ENCODE data around the gene TMA7B.
"Not testable (repeated sequence)": the region's sequence is repeated elsewhere in the genome, so short reads cannot be mapped to it uniquely, and the experiment has no call there.

TMA7B gene

DNA sequence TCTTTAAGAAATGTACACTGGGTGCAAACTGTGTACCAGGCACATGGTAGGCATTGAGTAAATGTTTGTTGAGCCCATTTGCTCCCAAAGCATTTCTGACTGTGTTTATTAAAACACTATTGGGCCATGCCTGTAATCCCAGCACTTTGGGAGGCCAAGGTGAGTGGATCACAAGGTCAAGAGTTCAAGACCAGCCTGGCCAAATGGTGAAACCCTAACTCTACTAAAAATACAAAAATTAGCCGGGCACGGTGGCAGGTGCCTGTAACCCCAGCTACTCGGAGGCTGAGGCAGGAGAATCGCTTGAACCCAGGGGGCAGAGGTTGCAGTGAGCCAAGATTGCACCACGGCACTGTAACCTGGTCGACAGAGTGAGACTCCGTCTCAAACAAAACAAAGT is 32.7 kb downstream of the TMA7B start:
- not testable (repeated sequence) for H3K9me3 Mint-ChIP-seq; H3K27ac Mint-ChIP-seq; H3K4me1 Mint-ChIP-seq (ENCODE audit: low read depth); H3K4me3 Mint-ChIP-seq; DNase-seq; H3K36me3 Mint-ChIP-seq (ENCODE audit: low read depth)
- H3K27me3 Mint-ChIP-seq = peaks cover 34% of the 10 kb centered on the region

DNA sequence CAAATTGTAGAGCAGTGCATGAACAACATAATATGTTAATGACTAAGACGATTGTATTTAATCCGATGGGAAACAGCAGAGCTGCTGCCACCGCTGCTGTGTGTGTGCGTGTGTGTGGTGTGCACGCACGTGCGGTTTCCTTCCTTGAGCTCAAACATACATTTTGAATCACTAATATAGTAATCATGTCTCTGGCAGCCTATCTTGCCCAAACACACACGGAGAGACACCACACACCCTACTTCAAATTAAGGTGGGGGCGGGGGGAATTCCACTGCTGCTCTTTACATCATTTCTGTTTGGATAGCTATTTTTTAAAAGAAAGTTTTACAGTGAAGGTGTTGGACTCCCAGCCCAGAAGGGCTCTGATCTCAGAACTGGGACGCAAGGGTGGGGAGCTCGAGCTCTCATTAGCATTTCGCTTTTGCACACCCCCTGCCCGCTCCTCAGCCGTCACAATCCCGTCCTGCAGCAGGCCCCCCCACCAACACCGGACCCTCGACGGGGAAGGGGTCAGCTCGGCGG is 33.9 kb downstream of the TMA7B start:
- H3K36me3 Mint-ChIP-seq (ENCODE audit: low read depth) = no peaks in the 10 kb centered on the region
- peaks cover 34% of the 10 kb centered on the region for H3K27me3 Mint-ChIP-seq
- peaks cover 8% of the 10 kb centered on the region for H3K4me1 Mint-ChIP-seq (ENCODE audit: low read depth)
- H3K4me3 Mint-ChIP-seq = peak overlapping the region; percentile 55
- H3K27ac Mint-ChIP-seq = peak overlapping the region; percentile 82
- H3K9me3 Mint-ChIP-seq = no peaks in the 10 kb centered on the region
- peak; percentile 59 for DNase-seq

DNA sequence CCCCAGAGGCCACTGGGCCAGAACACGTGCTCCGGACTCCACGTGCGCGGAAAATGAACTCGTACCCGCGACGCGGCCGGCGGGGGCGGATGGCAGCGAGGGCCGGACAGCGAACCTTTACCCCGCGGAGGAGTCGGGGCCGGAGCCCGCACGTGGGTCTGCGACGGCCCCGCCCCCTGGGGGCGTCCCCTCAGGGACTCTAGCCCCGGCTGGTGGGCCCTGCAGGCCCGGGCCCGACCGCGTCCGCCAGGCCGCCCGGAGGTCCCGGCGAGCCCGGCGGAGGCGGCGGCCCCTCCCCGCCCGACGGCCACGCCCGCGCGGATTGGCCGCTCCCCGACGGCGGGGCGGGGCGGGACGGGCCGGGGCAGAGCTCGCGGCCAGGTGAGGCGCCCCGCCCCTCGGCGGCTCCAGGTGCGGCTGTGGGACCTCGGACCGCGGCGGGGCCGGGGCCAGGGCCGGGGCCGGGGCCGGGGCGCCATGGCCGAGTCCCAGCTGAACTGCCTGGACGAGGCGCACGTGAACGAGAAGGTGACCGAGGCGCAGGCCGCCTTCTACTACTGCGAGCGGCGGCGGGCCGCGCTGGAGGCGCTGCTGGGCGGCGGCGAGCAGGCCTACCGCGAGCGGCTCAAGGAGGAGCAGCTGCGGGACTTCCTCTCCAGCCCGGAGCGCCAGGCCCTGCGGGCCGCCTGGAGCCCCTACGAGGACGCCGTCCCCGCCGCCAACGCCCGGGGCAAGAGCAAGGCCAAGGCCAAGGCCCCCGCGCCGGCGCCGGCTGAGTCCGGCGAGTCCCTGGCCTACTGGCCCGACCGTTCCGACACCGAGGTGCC is 34.6 kb downstream of the TMA7B start, which contains the start of gene FAM83F:
FAM83F (plus strand) TSS at position 389 of the 827 bp plus-strand sequence; CDS start at position 478, 89 bp downstream.
- H3K4me1 Mint-ChIP-seq (ENCODE audit: low read depth) = peaks cover 8% of the 10 kb centered on the region
- H3K4me3 Mint-ChIP-seq = peak within 1 kb of the TSS; percentile 55
- DNase-seq = peak; percentile 65
- H3K9me3 Mint-ChIP-seq = no peaks in the 10 kb centered on the region
- peak within 1 kb of the TSS; percentile 82 for H3K27ac Mint-ChIP-seq
- H3K36me3 Mint-ChIP-seq (ENCODE audit: low read depth) = no peaks in the 10 kb centered on the region
- H3K27me3 Mint-ChIP-seq = peaks cover 33% of the 10 kb centered on the region

DNA sequence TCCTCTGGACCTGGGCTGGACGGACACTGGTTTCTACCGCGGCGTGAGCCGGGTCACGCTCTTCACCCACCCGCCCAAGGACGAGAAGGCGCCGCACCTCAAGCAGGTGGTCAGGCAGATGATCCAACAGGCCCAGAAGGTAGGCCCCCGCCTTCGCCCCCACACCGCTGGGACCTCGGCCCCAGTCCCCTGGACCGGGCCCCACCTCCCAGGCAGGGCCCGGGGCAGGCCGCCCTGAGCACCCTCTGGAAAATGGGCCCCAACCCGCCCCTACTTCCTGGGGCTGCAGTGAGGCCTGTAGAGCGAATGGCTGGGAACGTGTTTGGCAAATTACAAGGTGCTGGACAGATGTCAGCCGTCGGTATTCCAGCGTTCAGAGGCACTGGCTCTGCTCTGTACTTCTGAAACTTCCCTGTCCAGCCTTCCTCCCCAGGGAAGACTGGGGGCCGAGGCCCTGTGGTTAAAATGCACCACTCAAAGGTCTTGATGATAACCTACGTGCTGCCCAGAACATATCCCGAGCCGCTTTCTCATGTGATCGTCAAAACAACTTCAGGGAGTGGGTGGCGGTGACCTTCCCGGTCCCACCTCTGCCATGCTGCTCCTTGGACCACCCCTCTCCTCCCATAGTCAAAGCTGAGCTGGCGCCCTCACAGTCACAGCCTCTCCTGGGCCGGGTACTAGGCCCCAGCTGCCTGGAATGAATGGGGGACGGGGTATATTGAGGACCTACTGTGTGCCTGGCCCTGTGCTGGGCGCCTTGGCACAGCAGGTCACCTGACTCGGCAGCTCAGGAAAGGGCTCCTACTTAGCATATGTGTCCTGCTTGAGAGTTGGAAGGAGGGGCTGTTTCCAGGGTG is 35.4 kb downstream of the TMA7B start:
- Mint-ChIP-seq H3K27me3 (peaks cover 33% of the 10 kb centered on the region), H3K4me1 (ENCODE audit: low read depth) (peaks cover 8% of the 10 kb centered on the region), H3K36me3 (ENCODE audit: low read depth) (no peaks in the 10 kb centered on the region), H3K27ac (no peak overlapping the region), H3K9me3 (no peaks in the 10 kb centered on the region), H3K4me3 (peak overlapping the region; percentile 17)
- DNase-seq = no peak

DNA sequence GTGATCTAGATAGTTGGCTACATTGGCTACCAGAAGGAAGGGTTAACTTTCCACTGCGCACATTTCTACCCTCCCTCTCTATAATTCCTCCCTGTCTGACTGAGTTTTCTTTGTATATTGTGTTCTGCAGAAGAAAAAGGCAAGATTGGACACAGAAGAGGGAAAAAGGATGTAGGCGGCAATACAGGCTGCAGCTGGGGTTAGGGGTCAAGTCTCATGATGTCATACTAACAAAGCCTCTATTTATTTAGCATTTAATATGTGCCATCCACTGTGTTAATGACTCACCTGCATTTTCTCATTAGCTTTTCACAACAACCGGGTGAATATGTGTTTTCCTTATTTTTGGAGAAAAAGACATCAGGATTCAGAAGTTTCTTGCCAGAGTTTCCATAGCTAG is 36.5 kb downstream of the TMA7B start:
- Mint-ChIP-seq H3K36me3 (ENCODE audit: low read depth) (no peaks in the 10 kb centered on the region), H3K4me1 (ENCODE audit: low read depth) (peaks cover 8% of the 10 kb centered on the region), H3K4me3 (no peak overlapping the region), H3K9me3 (no peaks in the 10 kb centered on the region), H3K27me3 (peaks cover 33% of the 10 kb centered on the region), H3K27ac (no peak overlapping the region)
- no peak for DNase-seq

DNA sequence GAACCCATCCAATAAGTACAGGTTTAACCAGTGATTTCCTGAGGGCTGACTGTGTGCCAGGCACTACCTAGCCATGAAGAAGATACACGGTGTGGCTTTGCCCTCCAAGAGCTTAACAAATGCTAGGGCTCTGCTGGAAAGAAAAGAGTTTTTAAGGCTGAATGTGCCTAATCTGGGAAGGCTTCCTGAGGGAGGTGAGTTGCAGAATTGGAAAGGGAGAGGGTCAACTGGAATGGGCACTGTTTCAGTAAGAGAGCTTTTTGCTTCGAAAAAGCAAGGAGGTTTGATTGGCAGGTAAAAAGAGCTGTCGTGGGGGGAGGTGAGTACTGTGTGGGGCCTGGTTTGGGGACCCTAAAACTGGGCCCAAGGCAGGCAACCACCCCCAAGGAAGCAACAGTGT is 37.2 kb downstream of the TMA7B start:
- H3K27me3 Mint-ChIP-seq = peaks cover 33% of the 10 kb centered on the region
- peaks cover 8% of the 10 kb centered on the region for H3K4me1 Mint-ChIP-seq (ENCODE audit: low read depth)
- H3K4me3 Mint-ChIP-seq = no peak overlapping the region
- no peaks in the 10 kb centered on the region for H3K36me3 Mint-ChIP-seq (ENCODE audit: low read depth)
- DNase-seq = no peak
- no peak overlapping the region for H3K27ac Mint-ChIP-seq
- no peaks in the 10 kb centered on the region for H3K9me3 Mint-ChIP-seq

DNA sequence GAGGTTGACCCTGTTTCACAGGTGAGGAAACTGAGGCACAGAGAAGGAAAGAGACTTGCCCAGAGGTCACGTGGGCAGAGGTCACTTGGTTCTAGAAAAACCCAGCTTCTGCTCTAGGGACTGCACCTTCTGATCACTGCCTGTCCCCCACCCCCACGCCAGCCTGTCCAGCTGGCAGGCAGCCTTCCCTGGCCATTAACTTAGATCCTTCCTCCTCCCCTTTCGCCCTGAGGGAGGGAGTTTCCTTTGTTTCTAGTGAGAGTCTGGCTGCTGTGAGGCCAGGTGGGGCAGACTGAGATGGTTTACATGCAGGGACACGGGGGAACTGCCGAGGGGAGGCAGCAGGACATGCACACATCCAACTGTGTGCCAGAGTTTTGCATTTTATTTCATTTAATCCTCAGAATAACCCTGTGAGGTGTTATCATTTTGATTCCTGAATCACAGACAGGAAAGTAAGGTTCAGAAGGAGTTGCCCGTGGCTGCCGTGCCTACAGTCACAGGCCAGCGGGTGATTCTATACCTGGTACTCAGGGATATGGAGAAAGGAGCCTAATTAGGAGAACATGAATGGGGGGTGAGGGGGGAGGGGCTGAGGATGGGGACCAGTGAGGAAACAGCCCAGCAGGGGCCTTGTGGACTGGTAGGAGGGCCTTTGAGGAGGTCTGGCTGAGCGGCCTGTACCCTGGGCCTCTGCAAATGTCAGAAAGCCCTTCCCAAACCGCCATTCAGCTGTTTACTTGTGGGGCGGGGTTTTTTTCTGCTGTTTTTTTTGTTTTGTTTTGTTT is 37.9 kb downstream of the TMA7B start:
- Mint-ChIP-seq H3K36me3 (ENCODE audit: low read depth) (no peaks in the 10 kb centered on the region), H3K9me3 (no peaks in the 10 kb centered on the region), H3K4me3 (no peak overlapping the region), H3K4me1 (ENCODE audit: low read depth) (peaks cover 8% of the 10 kb centered on the region), H3K27ac (no peak overlapping the region), H3K27me3 (peaks cover 32% of the 10 kb centered on the region)
- DNase-seq = no peak

DNA sequence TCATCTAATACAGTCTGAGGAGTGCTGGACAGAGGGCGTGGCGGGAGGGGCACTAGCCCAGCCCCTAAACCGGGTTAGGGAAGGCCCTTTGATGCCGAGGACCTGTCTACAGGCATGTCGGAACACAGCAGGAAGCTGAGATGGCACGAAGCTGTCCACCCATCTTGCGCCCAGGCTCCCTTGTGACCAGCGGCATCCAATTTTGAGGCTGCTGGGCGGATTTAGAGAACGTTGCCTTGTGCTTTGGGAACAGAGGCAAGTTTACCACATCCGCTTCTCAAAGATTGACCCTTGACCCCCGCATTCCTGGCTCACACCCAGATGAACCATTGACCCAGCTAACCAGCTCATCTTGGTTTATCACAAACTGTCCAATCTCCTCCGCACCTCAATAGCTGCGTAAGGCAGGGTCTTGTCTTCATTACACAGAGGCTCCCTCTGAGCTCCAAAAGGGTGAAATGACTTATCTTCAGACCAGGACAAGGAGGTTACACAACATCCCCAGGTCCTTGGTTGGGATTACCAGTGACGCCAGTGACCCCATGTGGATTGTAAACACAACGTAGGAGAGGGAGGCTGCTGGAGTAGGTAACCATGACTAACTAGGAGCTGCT is 39.1 kb downstream of the TMA7B start:
- Mint-ChIP-seq H3K9me3 (no peaks in the 10 kb centered on the region), H3K27ac (no peak overlapping the region), H3K36me3 (ENCODE audit: low read depth) (no peaks in the 10 kb centered on the region), H3K4me3 (no peak overlapping the region), H3K4me1 (ENCODE audit: low read depth) (peaks cover 2% of the 10 kb centered on the region), H3K27me3 (peaks cover 23% of the 10 kb centered on the region)
- no peak for DNase-seq

DNA sequence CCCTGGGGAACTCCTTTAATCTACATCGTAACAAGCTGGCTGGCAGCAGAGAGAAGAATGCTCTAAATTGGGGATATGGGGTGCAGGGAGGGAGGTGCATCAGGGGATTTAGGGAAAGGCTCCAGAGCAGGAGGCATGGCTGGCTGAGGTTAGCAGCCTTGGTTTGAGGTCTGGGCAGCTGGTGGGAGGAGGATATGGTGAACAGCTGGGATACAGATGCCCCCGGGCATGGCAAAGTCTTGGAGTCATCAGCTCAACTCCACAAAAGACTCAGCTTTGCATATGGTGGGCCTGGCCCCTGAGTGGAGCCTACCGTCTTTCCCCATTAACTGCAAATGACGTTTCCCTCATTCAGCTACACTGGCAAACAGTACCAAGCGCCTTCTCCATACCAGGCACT is 40.0 kb downstream of the TMA7B start:
- DNase-seq = no peak
- Mint-ChIP-seq H3K36me3 (ENCODE audit: low read depth) (no peaks in the 10 kb centered on the region), H3K4me1 (ENCODE audit: low read depth) (no peaks in the 10 kb centered on the region), H3K9me3 (no peaks in the 10 kb centered on the region), H3K27me3 (peaks cover 23% of the 10 kb centered on the region), H3K4me3 (no peak overlapping the region), H3K27ac (no peak overlapping the region)

DNA sequence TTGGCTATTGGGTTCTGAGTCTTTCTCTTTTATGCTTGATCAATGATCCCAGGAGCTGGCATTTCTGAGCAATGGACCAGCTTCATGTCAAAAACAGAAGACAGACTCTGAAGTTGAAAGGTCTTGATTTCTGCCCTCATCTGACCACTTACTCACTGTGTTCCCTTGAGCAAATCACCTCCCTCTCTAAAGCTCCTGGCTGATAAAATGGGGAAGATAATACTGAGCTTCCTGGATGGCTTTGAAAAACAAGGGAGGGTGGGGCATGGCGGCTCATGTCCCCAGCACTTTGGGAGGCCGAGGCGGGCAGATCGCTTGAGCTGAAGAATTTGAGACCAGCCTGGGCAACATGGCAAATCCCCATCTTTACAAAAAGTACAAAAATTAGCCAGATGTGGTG is 40.9 kb downstream of the TMA7B start:
- Mint-ChIP-seq H3K9me3 (no peaks in the 10 kb centered on the region), H3K4me1 (ENCODE audit: low read depth) (no peaks in the 10 kb centered on the region), H3K27me3 (peaks cover 16% of the 10 kb centered on the region), H3K36me3 (ENCODE audit: low read depth) (no peaks in the 10 kb centered on the region), H3K27ac (no peak overlapping the region), H3K4me3 (no peak overlapping the region)
- no peak for DNase-seq

DNA sequence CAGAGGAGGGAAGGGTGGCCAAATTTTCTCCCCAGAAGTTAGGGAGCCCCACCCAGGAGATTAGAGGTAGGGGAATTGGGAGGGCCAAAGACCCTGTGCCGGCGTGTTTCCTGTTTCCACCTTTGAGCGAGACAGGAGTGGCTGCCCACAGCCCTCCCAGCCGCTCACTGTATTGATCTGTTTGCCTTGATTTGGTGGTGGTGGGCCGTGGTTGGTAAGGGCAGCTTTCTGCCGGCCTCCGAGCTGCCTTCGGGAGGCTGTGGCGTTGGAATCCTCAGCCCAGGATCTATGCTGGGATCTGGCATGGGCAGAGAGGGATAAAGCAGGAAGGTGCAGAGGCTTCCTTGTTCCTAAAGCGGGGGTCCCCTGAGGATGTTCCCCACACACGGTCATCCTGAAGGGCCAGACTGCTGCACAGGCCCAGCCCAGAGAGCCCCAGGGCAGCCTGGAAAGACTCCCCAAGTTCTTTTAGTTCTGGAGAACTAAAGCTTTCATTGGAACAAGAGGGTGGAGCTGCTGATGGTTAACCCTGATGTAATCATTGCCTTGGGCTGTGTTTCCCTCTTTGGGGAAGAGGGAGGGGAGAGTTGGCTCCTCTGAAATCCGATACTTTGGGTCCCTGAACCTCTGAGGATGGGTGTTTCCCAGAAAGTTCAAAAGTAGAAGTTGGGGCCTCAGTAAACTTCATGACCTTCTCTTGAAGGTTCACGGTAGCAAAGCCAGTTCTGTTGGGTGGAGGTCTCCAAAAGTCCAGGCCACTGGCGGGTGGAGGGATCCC is 41.8 kb downstream of the TMA7B start:
- Mint-ChIP-seq H3K9me3 (no peaks in the 10 kb centered on the region), H3K27ac (no peak overlapping the region), H3K27me3 (peaks cover 9% of the 10 kb centered on the region), H3K4me1 (ENCODE audit: low read depth) (no peaks in the 10 kb centered on the region), H3K36me3 (ENCODE audit: low read depth) (no peaks in the 10 kb centered on the region), H3K4me3 (no peak overlapping the region)
- DNase-seq = no peak

DNA sequence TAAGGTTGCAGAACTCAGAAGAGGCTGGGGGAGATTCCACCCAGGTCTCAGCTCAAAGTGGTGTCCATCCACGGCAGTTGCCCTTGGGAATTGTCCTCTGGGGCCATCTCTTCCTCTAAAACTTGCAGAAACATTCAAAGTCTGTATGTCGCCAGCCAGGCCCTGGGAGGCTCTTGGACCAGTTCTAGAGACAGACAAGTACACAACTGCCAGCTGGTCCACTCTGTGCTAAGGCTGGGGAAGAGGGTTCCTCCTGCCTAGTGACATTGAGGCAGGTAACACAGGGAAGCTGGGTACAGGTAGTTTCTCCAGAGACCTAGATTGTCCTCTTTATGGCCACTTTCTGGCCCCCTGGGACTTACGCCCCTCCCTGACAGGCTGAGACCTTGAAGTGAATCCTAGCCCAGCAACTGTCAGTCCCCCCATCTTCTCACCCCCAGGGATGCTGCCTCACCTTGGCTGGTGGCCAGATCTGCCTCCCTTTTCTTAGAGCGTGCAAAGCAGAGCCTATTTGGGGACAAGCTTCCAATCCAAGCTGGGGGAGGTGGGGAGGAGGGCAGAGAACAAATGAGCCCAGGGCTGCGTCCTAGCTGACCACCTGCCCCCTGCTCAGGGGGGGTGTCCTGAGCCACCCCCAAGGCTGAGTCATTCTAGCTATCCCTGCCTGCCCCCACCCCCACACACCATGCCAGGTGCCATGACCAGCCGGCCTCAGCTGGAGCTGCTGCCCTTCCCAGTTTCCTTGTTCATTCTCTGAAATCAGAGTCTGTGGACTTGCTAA is 42.9 kb downstream of the TMA7B start:
- no peak overlapping the region for H3K27ac Mint-ChIP-seq
- H3K27me3 Mint-ChIP-seq = peaks cover 8% of the 10 kb centered on the region
- DNase-seq = no peak
- no peaks in the 10 kb centered on the region for H3K36me3 Mint-ChIP-seq (ENCODE audit: low read depth)
- no peaks in the 10 kb centered on the region for H3K4me1 Mint-ChIP-seq (ENCODE audit: low read depth)
- no peak overlapping the region for H3K4me3 Mint-ChIP-seq
- H3K9me3 Mint-ChIP-seq = no peaks in the 10 kb centered on the region

DNA sequence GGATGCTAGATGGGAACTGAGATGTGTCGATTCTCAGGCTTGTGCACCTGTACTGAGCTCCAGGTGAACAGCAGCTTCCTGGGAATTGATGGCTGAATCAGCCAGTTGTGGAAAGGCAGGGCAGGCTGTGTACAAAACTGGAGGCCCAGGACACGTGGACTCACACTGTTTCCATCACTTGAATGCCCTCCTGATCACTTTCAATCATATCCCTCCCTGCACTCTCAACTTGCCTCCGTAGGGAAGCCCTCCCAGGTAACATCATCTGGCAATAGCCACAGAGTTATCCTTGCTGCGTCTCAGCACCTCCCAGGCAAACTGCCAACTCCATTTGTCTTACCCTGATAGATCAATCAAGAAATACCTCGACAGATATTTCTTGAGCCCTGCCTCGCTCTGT is 44.6 kb downstream of the TMA7B start:
- H3K27ac Mint-ChIP-seq = no peak overlapping the region
- H3K9me3 Mint-ChIP-seq = no peaks in the 10 kb centered on the region
- H3K4me3 Mint-ChIP-seq = no peak overlapping the region
- peaks cover 23% of the 10 kb centered on the region for H3K27me3 Mint-ChIP-seq
- H3K36me3 Mint-ChIP-seq (ENCODE audit: low read depth) = no peaks in the 10 kb centered on the region
- peaks cover 7% of the 10 kb centered on the region for H3K4me1 Mint-ChIP-seq (ENCODE audit: low read depth)
- no peak for DNase-seq

Measured in activated T-cell treated with anti-CD3 and anti-CD28 coated beads, Interleukin-2, amount 50 U/mL, for 24 hours (primary cell).